ENCODE data around the gene HOXA11.

- TF ChIP-seq POLR2AphosphoS5 (IDR thresholded peaks at IDR 0.05), result no peak
- TF ChIP-seq REST (IDR thresholded peaks at IDR 0.05; ENCODE audit: borderline replicate concordance), result no peak
These were observed 52.8 kb downstream of the HOXA11 start for GRCh38 chr7:27132214-27132613.
